22Rv1 (cell line): Measurements from ENCODE around the gene AAK1.

Source experiments
- H3K27ac ChIP-seq: fragments of 450-650 bp; 2 replicates; pipeline ENCODE4 v1.5.1; 2017
- ZFX ChIP-seq: fragments of 450-650 bp; IDR thresholded peaks from 2 replicates; pipeline ENCODE4 v1.6.1; 2017; ENCODE audit warnings: antibody characterized with exemption, borderline replicate concordance
- TF ChIP-seq, protein P1 (sequence below): fragments of 450-650 bp; IDR thresholded peaks from 2 replicates; pipeline ENCODE4 v1.5.1; 2017; ENCODE audit warnings: mild to moderate bottlenecking

AAK1 gene

DNA sequence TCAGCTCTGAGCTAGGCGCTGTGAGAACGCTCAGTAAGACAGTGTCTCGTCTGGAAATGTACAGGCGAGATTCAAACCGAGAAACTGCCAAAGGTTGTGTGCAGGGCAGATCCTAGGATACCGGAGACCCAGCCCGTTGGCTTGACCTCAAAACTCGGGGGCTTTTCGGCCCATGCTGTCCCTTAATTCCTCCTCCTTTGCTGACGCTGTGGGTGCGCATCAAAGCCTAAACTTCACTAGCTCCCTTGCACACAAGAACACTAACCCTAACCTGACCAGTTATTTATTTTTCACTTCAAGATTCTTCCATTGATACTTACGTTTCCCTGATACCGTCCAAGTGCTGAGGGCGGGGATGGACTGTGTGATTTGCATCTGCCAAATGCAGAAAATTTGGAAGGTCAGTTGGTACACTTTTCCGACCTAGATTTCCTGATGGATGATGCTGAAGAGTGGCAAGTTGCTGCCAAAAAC lies 1.0 kb upstream of the AAK1 start:
- H3K27ac ChIP-seq: peak overlapping the region; percentile 98
- TF ChIP-seq, protein P1, sequence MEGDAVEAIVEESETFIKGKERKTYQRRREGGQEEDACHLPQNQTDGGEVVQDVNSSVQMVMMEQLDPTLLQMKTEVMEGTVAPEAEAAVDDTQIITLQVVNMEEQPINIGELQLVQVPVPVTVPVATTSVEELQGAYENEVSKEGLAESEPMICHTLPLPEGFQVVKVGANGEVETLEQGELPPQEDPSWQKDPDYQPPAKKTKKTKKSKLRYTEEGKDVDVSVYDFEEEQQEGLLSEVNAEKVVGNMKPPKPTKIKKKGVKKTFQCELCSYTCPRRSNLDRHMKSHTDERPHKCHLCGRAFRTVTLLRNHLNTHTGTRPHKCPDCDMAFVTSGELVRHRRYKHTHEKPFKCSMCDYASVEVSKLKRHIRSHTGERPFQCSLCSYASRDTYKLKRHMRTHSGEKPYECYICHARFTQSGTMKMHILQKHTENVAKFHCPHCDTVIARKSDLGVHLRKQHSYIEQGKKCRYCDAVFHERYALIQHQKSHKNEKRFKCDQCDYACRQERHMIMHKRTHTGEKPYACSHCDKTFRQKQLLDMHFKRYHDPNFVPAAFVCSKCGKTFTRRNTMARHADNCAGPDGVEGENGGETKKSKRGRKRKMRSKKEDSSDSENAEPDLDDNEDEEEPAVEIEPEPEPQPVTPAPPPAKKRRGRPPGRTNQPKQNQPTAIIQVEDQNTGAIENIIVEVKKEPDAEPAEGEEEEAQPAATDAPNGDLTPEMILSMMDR: no peak
- no peak for TF ChIP-seq ZFX

DNA sequence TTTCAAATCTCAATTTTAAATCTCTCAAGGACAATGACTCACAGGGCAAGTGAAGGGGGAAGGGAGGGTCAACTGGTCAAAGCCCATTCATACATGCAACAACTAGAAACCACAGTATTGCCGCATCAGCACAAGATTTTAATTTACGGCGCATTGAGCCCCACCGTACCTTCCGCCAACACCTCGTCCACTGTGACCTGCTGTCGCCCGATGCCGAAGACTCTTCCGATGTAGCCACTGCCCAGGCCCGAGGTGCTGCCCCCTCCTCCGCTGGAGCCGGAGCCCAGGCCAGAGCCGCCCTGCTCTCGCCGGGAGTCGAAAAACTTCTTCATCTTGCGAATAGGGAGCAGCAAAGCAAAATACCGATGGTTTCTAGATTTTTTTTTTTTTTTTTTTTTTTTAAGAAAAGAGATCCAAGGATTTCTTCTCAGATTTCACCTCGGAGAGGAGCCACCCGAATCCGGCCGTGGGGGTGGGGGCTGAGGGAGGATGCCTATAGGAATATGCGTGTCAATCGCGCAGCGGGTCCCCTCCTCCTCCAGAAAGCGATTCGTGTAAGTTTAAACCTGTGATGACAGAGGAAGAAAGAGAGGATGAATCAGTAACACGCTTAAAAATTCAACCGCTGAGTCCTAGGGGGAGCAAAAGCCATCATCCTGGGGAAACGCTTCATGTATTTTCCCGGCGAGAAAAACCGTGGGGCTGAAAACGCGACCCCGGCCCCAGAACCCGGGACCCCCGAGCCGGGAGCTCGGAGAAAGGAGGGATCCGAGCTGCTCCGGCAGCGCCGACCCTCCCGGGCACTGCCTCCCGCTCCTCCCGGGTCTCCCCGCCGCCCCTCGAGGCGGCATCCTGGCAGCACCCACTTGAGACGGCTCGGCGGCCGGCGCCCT lies 584 bp downstream of the AAK1 start:
- TF ChIP-seq, protein P1: no peak
- H3K27ac ChIP-seq: peak overlapping the region; percentile 98

DNA sequence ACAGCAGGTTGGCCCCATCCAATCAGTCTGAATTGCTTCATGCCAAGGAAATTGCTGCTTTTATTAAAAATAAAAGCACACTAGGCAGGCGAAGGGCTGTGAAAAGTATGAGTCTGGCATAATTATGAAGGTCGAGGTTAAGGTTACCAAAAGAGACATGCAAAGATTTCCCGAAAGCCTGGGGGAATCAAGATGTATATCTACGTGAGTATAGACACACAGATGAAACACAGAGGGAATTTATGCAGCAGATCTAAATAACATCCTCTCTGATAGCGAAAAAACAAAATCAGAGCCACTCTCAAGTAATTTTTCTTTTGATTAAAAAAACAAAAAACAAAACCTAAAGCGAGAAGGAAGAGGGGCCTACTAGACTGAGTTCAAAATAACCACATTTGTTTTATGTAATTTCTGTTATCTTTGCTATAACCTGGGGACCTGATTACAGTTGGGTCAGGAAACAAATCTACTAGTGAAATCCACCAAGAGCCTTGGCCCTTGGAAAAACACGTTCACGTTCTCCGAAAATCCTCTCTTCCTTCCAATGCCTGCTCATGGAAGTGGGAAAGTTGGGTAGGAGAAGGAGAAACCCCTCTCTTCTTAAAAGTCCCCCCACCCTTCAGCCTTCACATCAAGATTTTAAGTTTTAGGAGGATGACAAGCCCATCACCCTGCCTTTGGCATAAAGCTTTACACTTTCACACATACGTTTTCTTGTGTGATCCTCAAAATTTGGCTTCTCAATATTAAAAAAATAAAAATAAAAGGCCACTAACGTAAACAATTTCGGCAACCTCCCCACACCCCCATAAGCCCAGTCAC lies 1.4 kb downstream of the AAK1 start:
- no peak for TF ChIP-seq ZFX
- TF ChIP-seq, protein P1: no peak
- peak overlapping the region; percentile 98; the same call in 1 of the 2 replicates for H3K27ac ChIP-seq

DNA sequence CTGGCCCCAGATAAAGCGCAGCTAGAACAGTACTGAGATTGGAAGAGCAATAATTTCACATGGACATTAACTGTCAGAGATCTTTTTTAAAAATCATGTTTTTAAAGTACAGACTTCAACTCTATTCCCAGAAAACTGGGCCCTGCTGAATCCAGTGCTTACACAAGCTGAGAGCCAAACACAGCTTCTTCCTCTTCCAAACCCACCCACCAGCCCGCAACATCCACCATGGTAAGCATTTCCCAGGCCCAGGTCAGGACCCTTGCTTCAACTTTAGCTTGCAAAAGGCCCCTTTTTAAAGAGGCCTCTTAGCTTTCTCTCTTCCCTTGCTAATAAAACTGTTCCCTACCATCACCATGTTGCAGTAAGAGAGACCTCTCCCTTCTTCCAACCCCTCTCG lies 2.1 kb downstream of the AAK1 start:
- TF ChIP-seq, protein P1: no peak
- no peak for TF ChIP-seq ZFX
- no peak overlapping the region for H3K27ac ChIP-seq

DNA sequence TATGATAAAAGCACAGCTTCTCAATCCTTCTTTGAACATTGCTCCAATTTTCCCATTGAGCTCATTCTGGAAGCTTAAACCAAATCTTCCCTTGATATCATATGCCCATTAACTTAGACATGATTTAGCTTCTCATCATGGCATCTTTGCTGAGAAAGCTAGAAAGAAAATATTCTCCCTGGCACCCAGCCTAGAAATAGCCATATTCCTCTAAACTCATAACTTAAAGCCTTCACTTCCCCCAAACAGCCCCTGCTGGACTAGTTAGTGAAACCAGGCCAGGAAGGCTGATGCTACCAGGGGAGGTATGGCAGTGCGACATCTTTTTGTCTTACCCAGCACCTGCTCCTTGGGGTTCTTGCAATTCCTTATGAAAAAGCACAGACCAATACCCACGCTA lies 4.3 kb downstream of the AAK1 start:
- TF ChIP-seq, protein P1: no peak
- TF ChIP-seq ZFX: no peak
- no peak overlapping the region for H3K27ac ChIP-seq

DNA sequence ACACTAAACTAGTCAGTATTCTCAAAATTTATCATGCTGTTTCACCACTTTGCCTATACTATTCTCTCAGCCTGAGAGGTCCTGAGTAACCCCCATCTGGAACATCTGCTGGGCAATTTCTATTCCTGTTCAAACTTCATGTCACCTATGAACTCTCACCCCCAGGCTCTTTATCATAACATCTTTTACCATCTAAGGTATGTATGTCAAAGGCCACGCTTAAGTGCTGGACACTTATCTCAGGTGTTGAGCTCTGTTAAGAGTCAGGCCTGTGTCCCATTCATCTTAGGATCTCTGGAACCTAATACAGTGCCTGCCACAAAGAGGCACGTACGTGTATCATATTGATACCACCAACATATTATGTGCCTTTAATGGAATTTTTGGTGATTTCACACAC lies 4.9 kb downstream of the AAK1 start:
- TF ChIP-seq ZFX: no peak
- TF ChIP-seq, protein P1: no peak
- H3K27ac ChIP-seq: no peak overlapping the region

DNA sequence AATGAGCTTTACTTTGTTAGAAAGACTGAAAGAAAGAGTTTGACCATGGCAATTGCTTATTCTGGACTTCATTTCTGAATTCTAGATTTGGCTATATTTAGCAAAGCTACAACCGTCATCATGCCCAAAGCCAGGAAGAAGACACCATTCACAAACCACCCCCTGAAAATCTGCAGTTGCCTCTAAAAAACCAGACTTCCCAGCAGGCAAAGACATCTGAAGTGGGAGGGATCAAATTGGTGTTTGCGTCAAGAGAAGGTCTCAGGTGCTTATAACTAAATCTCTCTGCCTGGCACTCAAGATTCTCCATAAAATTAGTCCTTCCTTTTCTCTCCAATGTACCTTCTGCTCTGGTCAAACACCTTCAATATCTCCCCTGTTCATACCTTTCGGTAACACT lies 5.6 kb downstream of the AAK1 start:
- H3K27ac ChIP-seq: no peak overlapping the region
- TF ChIP-seq, protein P1: no peak
- TF ChIP-seq ZFX: no peak
